DND-41 (cell line): ENCODE measurements around the gene ZRANB1.
"Not testable (repeated sequence)": the region's sequence is repeated elsewhere in the genome, so short reads cannot be mapped to it uniquely, and the experiment has no call there.

Experiments
- ATAC-seq: fragments of 200-7000 bp; cut with Tn5 transposase; 3 replicates; pipeline ENCODE4 v1.9.1; 2021; ENCODE audit warnings: low read depth; ENCODE audit not compliant: insufficient read depth
- DNase-seq: peaks from one replicate; pipeline ENCODE4 v3.0.0-alpha.2; 2020
- H2AFZ ChIP-seq: 2 replicates; pipeline ENCODE4 v1.6.0; 2012; ENCODE audit warnings: low read depth, low read length
- H3K27ac ChIP-seq: 2 replicates; pipeline ENCODE4 v1.5.1; 2012; ENCODE audit warnings: low read length, inconsistent platforms
- H3K27me3 ChIP-seq: fragments of 200-600 bp; sonication (generic); 2 replicates; pipeline ENCODE4 v1.6.0; 2012; ENCODE audit warnings: low read length, mild to moderate bottlenecking, inconsistent platforms; ENCODE audit not compliant: insufficient read depth, poor library complexity
- H3K36me3 ChIP-seq: 2 replicates; pipeline ENCODE4 v1.5.1; 2012; ENCODE audit warnings: low read length, inconsistent platforms; ENCODE audit not compliant: insufficient read depth
- H3K4me1 ChIP-seq: 2 replicates; pipeline ENCODE4 v1.5.1; 2012; ENCODE audit warnings: mild to moderate bottlenecking, low read length; ENCODE audit not compliant: insufficient read depth
- H3K4me2 ChIP-seq: 2 replicates; pipeline ENCODE4 v1.6.0; 2012; ENCODE audit warnings: mild to moderate bottlenecking, moderate library complexity, low read length, inconsistent platforms; ENCODE audit not compliant: insufficient read depth
- H3K4me3 ChIP-seq, 2 experiments: fragments of 200-600 bp in 1 of 2; shearing (Covaris generic) in 1 of 2; 2 replicates each; pipeline ENCODE4 v1.5.1; 2012 to 2016; ENCODE audit warnings: inconsistent platforms in 2 of 2, low read length in 2 of 2, mild to moderate bottlenecking in 2 of 2, low read depth in 1 of 2, moderate library complexity in 1 of 2
- H3K79me2 ChIP-seq: 2 replicates; pipeline ENCODE4 v1.6.0; 2012; ENCODE audit warnings: low read length, inconsistent platforms; ENCODE audit not compliant: insufficient read depth
- H3K9ac ChIP-seq: 2 replicates; pipeline ENCODE4 v1.6.0; 2012; ENCODE audit warnings: low read depth, mild to moderate bottlenecking, inconsistent platforms, low read length, moderate library complexity
- H3K9me3 ChIP-seq: 2 replicates; pipeline ENCODE4 v1.5.1; 2012; ENCODE audit warnings: low read length, moderate library complexity, mild to moderate bottlenecking, inconsistent platforms; ENCODE audit not compliant: insufficient read depth, severe bottlenecking
- H4K20me1 ChIP-seq: 2 replicates; pipeline ENCODE4 v1.6.0; 2012; ENCODE audit warnings: low read length; ENCODE audit not compliant: insufficient read depth
- CTCF ChIP-seq: IDR thresholded peaks from 2 replicates; pipeline ENCODE4 v1.5.1; 2012; ENCODE audit warnings: borderline replicate concordance, low read length, moderate library complexity, mild to moderate bottlenecking; ENCODE audit not compliant: poor library complexity, severe bottlenecking; ENCODE audit errors: extremely low read depth
- EZH2 ChIP-seq: IDR thresholded peaks from 3 replicates; pipeline ENCODE4 v1.6.1; 2012; ENCODE audit warnings: borderline replicate concordance, low read depth, mild to moderate bottlenecking, moderate library complexity, low read length, inconsistent platforms; ENCODE audit not compliant: severe bottlenecking

The ZRANB1 gene

GRCh38 chr10:124984376-124984775, 42.5 kb downstream of the ZRANB1 start:
- H3K4me1 ChIP-seq: no peaks in the 10 kb centered on the region
- peaks cover 75% of the 10 kb centered on the region for H3K36me3 ChIP-seq

GRCh38 chr10:124985162-124985561, 43.2 kb downstream of the ZRANB1 start:
- TF ChIP-seq EZH2: no peak
- no peak for TF ChIP-seq CTCF
- Histone ChIP-seq H4K20me1 (peaks cover 8% of the 10 kb centered on the region; the same call in 1 of the 2 replicates), H3K4me1 (no peaks in the 10 kb centered on the region), H2AFZ (no peak overlapping the region), H3K9ac (no peak overlapping the region), H3K4me2 (no peak overlapping the region), H3K4me3 (no peak overlapping the region), H3K36me3 (peaks cover 79% of the 10 kb centered on the region), H3K27me3 (no peaks in the 10 kb centered on the region), H3K27ac (no peak overlapping the region), H3K79me2 (no peaks in the 10 kb centered on the region; the same call in 1 of the 2 replicates), H3K9me3 (no peaks in the 10 kb centered on the region)
- ATAC-seq: no peak
- DNase-seq: no peak

More at GRCh38 chr10:124984376-124984775, 42.5 kb downstream of the ZRANB1 start:
- ATAC-seq (no peak), DNase-seq (no peak)
- Histone ChIP-seq H3K27ac (no peak overlapping the region), H3K9ac (no peak overlapping the region), H4K20me1 (peaks cover 8% of the 10 kb centered on the region; the same call in 1 of the 2 replicates), H3K4me3 (no peak overlapping the region), H3K4me2 (no peak overlapping the region), H2AFZ (no peak overlapping the region), H3K79me2 (peaks cover 7% of the 10 kb centered on the region), H3K9me3 (no peaks in the 10 kb centered on the region), H3K27me3 (no peaks in the 10 kb centered on the region)
- no peak for TF ChIP-seq CTCF
- TF ChIP-seq EZH2: no peak

- no peak for ATAC-seq
- Histone ChIP-seq H3K79me2 (no peaks in the 10 kb centered on the region), H2AFZ (no peak overlapping the region), H3K9ac (no peak overlapping the region), H4K20me1 (peaks cover 10% of the 10 kb centered on the region), H3K36me3 (peaks cover 82% of the 10 kb centered on the region), H3K4me3 (no peak overlapping the region), H3K27ac (no peak overlapping the region), H3K9me3 (no peaks in the 10 kb centered on the region), H3K4me2 (no peak overlapping the region), H3K27me3 (no peaks in the 10 kb centered on the region), H3K4me1 (no peaks in the 10 kb centered on the region)
- DNase-seq: no peak
- TF ChIP-seq CTCF: no peak
- no peak for TF ChIP-seq EZH2
These were observed 45.9 kb downstream of the ZRANB1 start for GRCh38 chr10:124987788-124988187.

- not testable (repeated sequence) for H3K27me3 ChIP-seq, ATAC-seq, H4K20me1 ChIP-seq, H3K9me3 ChIP-seq, H3K27ac ChIP-seq, H3K4me1 ChIP-seq, H2AFZ ChIP-seq, H3K4me2 ChIP-seq, DNase-seq, H3K9ac ChIP-seq, H3K79me2 ChIP-seq, H3K4me3 ChIP-seq
- peaks cover 82% of the 10 kb centered on the region for H3K36me3 ChIP-seq
These were observed 46.8 kb downstream of the ZRANB1 start for GRCh38 chr10:124988753-124989152.
